ENCODE measurements around the gene SRI. TPM values are rescaled to one million over a fixed set of nuclear protein-coding genes. Genes with fewer than 3 reads are reported as not detected.

Gene SRI
- total RNA-seq, 1 donor from 2014 or later: 136 TPM

GRCh38 chr7:88229302-88229995, 9.6 kb upstream of the SRI start:
- no peak overlapping the region for H3K27ac Mint-ChIP-seq
- H3K4me1 Mint-ChIP-seq: no peaks in the 10 kb centered on the region
- H3K9me3 Mint-ChIP-seq: peaks cover 4% of the 10 kb centered on the region
- Histone ChIP-seq H4K20me1 (ENCODE audit: low read depth) (no peaks in the 10 kb centered on the region), H3K9ac (no peak overlapping the region), H3K27me3 (no peaks in the 10 kb centered on the region), H3F3A (ENCODE audit: low read depth) (no peaks in the 10 kb centered on the region), H2AFZ (replicated peaks) (no peak overlapping the region), H3K4me1 (no peaks in the 10 kb centered on the region), H3K36me3 (no peaks in the 10 kb centered on the region), H3K4me2 (no peak overlapping the region), H3K79me2 (ENCODE audit: low read depth) (no peaks in the 10 kb centered on the region), H3K27ac (no peak overlapping the region), H3K9me3 (ENCODE audit: low read depth) (no peaks in the 10 kb centered on the region), H3K4me3 (no peak overlapping the region)
- H3K27me3 Mint-ChIP-seq (ENCODE audit: insufficient read depth, low read depth): peaks cover 2% of the 10 kb centered on the region
- no peak overlapping the region for H3K4me3 Mint-ChIP-seq
- TF ChIP-seq CTCF (IDR thresholded peaks at IDR 0.05) (no peak), EZH2phosphoT487 (IDR thresholded peaks at IDR 0.05) (no peak), EZH2 (IDR thresholded peaks at IDR 0.05) (no peak)
- no peaks in the 10 kb centered on the region for H3K36me3 Mint-ChIP-seq
- DNase-seq (ENCODE audit: low spot score): no peak

- Mint-ChIP-seq H3K27ac (no peak overlapping the region), H3K27me3 (ENCODE audit: insufficient read depth, low read depth) (peaks cover 2% of the 10 kb centered on the region), H3K4me1 (no peaks in the 10 kb centered on the region), H3K4me3 (no peak overlapping the region), H3K36me3 (no peaks in the 10 kb centered on the region), H3K9me3 (peaks cover 4% of the 10 kb centered on the region)
- Histone ChIP-seq H3K36me3 (no peaks in the 10 kb centered on the region), H2AFZ (replicated peaks) (no peak overlapping the region), H4K20me1 (ENCODE audit: low read depth) (no peaks in the 10 kb centered on the region), H3K27ac (no peak overlapping the region), H3K9ac (no peak overlapping the region), H3K4me2 (no peak overlapping the region), H3K9me3 (ENCODE audit: low read depth) (no peaks in the 10 kb centered on the region), H3K79me2 (ENCODE audit: low read depth) (no peaks in the 10 kb centered on the region), H3F3A (ENCODE audit: low read depth) (no peaks in the 10 kb centered on the region), H3K4me1 (no peaks in the 10 kb centered on the region), H3K4me3 (no peak overlapping the region), H3K27me3 (no peaks in the 10 kb centered on the region)
- no peak for TF ChIP-seq EZH2phosphoT487 (IDR thresholded peaks at IDR 0.05)
- TF ChIP-seq CTCF (IDR thresholded peaks at IDR 0.05): no peak
- TF ChIP-seq EZH2 (IDR thresholded peaks at IDR 0.05): no peak
- no peak for DNase-seq (ENCODE audit: low spot score)
These were observed 7.2 kb upstream of the SRI start for GRCh38 chr7:88226886-88227516.

GRCh38 chr7:88226201-88226600, 6.4 kb upstream of the SRI start:
- peaks cover 2% of the 10 kb centered on the region for H3K4me1 ChIP-seq
- Mint-ChIP-seq H3K4me1 (peaks cover under 1% of the 10 kb centered on the region), H3K4me3 (no peak overlapping the region), H3K9me3 (peaks cover 4% of the 10 kb centered on the region), H3K27ac (no peak overlapping the region), H3K36me3 (no peaks in the 10 kb centered on the region), H3K27me3 (ENCODE audit: insufficient read depth, low read depth) (peaks cover 2% of the 10 kb centered on the region)
- no peaks in the 10 kb centered on the region for H3K27me3 ChIP-seq
- no peak for DNase-seq (ENCODE audit: low spot score)
- no peaks in the 10 kb centered on the region for H3K79me2 ChIP-seq (ENCODE audit: low read depth)
- H3K4me2 ChIP-seq: no peak overlapping the region
- H4K20me1 ChIP-seq (ENCODE audit: low read depth): no peaks in the 10 kb centered on the region
- no peak overlapping the region for H2AFZ ChIP-seq (replicated peaks)
- TF ChIP-seq CTCF (IDR thresholded peaks at IDR 0.05) (no peak), EZH2 (IDR thresholded peaks at IDR 0.05) (no peak), EZH2phosphoT487 (IDR thresholded peaks at IDR 0.05) (no peak)
- H3F3A ChIP-seq (ENCODE audit: low read depth): peaks cover 2% of the 10 kb centered on the region
- H3K9ac ChIP-seq: no peak overlapping the region
- no peak overlapping the region for H3K4me3 ChIP-seq
- H3K9me3 ChIP-seq (ENCODE audit: low read depth): no peaks in the 10 kb centered on the region
- no peak overlapping the region for H3K27ac ChIP-seq
- no peaks in the 10 kb centered on the region for H3K36me3 ChIP-seq
